GM19395 (cell line): ENCODE data around the gene LRRIQ4.

Experiments
- ATAC-seq: cut with Tn5 transposase; IDR thresholded peaks from one replicate; pipeline ENCODE4 v1.9.1; 2021; ENCODE audit warnings: mild to moderate bottlenecking, moderate library complexity; ENCODE audit not compliant: unreplicated experiment

The LRRIQ4 gene

DNA sequence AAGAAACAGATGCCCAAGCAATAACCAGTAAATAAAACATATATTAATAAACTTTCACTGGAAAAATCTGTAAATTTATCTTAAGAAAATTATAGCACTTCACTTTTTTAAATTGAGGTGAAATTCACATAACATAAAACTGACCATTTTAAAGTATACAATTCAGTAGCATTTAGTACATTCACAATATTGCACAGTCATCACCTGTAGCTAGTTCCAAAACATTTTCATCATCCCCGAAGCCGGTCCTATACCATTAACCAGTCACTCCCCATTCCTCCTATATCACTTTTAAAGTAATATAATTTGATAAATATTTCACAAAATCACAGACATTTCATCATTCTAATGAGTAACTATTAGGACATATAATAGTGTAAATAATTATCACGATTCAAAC is 8.0 kb upstream of the LRRIQ4 start:
- no peak for ATAC-seq

DNA sequence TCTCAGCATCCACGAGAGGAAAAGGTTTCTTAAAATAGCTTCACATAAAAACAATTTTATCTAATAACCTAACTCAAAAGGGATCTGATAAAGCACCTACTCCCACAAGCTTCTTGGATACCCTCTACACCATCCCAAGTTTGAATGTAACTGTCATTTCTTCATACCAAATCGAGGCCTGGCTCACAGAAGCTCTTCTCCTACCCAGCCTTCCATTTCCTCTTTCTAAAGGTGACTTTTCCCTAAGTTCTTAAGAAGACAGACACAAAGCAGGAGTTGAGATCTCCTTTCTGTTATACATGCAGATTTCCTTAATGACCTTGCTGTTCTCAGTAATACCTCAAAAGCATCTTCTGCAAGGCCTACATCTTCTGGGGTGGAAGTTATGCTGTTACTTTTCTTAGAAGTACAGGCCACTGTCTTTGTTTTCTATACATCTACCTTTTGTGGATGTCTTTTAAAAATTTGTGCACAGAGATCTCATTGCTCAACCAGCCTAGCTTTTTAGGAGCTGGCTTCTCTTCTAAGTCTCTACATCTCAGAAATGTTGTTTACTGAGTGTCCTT is 3.4 kb upstream of the LRRIQ4 start:
- no peak for ATAC-seq

- no peak for ATAC-seq
Measured at GRCh38 chr3:169811631-169812331, 889 bp upstream of the LRRIQ4 start.

- ATAC-seq = no peak
Measured at GRCh38 chr3:169813278-169813677, 608 bp downstream of the LRRIQ4 start.

- ATAC-seq = peak; percentile 90
Measured at GRCh38 chr3:169813757-169814517, 1.3 kb downstream of the LRRIQ4 start.

- no peak for ATAC-seq
Measured at GRCh38 chr3:169815590-169816150, 3.0 kb downstream of the LRRIQ4 start.

DNA sequence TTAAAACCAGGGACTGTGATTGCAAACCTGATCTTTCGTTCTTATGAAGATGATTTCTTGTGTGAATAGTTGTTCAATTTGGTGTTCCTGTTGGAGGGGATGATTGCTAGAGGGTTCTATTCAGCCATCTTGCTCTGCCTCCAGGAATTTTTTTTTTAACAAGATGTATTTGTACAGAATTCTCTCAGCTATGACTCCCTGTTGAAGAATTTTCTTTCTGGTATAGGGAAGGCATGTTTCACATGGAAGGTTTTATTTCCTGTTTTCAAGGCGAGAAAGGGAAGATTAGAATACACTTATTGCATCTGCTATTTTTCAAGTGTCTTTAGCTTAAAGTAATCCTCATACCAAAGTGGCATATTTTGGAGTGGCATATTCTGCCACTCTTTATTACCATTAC is 5.6 kb downstream of the LRRIQ4 start:
- ATAC-seq = no peak

GRCh38 chr3:169822091-169822490 is 9.4 kb downstream of the LRRIQ4 start:
- no peak for ATAC-seq

GRCh38 chr3:169822540-169822939 is 9.9 kb downstream of the LRRIQ4 start:
- no peak for ATAC-seq

DNA sequence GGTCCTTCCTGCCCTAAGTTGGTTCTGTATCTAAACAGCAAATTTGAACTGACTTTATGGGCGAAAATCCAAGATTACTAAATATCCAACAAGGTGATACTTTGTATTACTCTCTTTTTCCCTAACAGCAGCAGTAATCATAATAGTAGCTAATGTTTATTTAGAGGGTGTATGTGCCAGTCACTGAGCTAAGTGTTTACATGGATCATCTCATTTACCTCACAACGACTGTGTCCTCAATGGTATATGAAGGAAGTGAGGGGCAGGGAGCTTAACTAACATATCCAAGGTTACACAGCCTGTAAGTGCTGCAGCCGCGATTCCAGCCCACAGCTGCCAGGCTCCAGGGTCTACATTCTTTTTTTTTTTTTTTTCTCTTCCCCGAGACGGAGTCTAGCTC is 10.3 kb downstream of the LRRIQ4 start:
- no peak for ATAC-seq

GRCh38 chr3:169825316-169825715 is 12.6 kb downstream of the LRRIQ4 start:
- no peak for ATAC-seq

DNA sequence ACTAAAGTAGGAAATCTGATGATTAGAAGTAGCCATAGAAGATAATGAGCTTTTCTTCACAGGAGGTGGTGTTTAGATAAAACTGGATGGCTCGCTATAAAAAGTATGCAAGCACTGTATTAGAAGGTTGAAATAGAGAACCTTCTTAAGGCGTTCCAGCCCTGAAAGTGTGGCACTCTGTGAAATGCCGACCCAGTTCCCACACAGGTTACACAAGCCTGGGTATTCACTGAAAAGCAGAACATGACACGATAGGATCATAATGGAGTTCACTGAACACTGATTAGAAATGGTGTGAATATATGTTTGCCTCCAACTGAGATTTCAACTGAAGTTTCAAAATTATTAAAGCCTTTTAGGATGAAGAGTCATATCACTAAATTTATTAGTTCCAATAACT is 15.0 kb downstream of the LRRIQ4 start:
- ATAC-seq = no peak

DNA sequence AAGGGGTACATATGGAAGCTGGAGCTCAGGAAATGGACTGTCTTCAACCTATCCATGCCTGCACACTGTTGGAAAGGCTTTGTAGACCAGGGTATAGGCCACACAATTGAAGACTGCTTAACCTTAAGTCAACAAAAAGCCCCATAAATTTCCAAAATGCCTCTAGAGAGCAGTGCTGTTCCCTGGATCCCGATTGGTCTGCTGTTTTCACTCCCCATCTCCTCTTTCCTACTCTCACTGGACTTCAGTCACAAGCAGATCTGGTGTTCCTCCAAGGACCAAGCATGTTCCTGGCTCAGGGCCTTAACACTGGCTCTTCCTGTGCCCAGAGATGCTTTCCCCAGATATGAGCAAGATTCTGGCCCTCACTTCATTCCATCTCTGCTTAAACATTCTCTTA is 22.9 kb downstream of the LRRIQ4 start:
- no peak for ATAC-seq

GRCh38 chr3:169836078-169836941 is 23.6 kb downstream of the LRRIQ4 start:
- ATAC-seq = peak; percentile 92

- no peak for ATAC-seq
Measured at GRCh38 chr3:169836942-169837275, 24.2 kb downstream of the LRRIQ4 start.

DNA sequence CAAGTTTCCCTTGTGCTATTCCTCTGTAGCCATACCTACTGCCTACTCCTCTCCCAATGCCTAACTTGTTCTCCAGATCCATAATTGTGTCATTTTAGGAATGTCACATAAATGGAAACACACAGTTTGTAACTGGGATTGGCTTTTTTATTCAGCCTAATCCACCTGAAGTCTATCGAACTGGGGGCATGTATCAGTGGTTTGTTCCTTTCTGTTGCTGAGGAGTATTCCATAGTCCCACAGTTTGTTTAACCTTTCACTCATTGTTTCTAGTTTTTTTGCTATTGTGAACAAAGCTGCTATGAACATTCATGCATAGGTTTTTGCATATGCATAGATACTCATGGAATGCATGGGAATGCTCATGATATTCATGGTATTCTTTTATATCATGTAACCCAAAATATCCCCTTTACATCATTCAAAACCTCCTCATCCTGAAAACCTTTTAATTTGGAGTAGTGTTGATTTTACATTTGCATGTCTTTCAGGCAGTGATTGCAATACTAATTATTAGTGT is 25.9 kb downstream of the LRRIQ4 start:
- ATAC-seq = no peak

DNA sequence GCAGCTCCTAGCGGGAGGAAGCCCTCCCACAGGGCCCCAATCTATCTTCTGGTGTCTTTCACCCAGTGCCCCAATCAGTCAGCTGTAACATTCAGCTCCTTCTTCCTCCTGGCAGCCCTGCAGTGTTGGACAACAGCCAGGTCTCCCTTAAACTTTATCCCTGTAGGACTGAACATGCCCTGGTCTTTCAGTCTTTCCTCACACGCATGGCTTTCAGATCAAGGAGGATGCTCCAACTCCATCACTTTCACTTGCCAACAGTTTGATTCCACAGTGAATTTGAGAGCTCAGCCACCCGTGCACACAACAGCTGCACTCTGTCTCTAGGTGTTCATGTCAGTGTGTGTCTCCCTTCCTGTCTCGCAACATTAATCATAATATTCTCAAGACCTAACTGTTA is 28.5 kb downstream of the LRRIQ4 start:
- ATAC-seq = peak; percentile 70

- ATAC-seq = no peak
Measured at GRCh38 chr3:169842960-169843359, 30.3 kb downstream of the LRRIQ4 start.

DNA sequence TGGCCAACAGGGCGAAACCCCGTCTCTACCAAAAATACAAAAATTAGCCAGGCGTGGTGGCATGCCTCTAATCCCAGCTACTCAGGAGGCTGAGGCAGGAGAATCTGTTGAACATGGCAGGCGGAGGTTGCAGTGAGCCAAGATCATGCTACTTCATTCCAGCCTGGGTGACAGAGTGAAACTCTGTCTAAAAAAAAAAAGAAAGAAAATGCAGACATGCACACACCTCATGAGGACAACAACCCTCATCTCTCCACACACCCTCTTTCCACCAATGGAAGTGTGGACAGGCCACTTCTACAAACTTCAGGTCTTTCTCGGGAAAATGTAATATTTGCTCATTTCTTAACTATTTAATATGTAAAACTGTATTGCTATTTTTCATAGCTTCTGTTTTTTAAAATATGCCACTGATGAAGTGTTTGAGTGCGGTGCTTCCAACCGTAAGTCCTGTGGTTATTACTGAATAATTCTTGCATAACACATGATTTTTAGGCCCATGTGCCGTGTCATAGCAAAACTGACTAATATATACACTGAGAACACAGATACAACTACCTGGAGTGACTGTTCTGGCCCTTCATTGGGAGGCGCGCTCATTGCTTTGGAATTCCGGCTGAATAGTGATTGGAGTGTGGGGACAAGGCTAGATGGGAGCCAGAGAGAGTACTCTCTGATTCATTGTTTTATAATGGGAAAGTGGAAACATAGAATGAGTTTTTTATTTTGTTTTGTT is 34.0 kb downstream of the LRRIQ4 start:
- peak; percentile 97 for ATAC-seq

GRCh38 chr3:169847896-169848295 is 35.2 kb downstream of the LRRIQ4 start:
- ATAC-seq = no peak
